Choroid plexus epithelial cell (primary cell): ENCODE measurements around the gene TRPV2.

ENCODE experiments used
- DNase-seq: peaks from one replicate; pipeline ENCODE4 v3.0.0-alpha.2; 2010; ENCODE audit warnings: low read depth
- H3K4me3 ChIP-seq: 2 replicates; pipeline ENCODE4 v1.5.1; 2011; ENCODE audit warnings: low read depth, mild to moderate bottlenecking, control low read depth, low read length, moderate library complexity
- TF ChIP-seq, protein P1 (sequence below): conservative IDR thresholded peaks from 2 replicates; pipeline ENCODE4 v1.5.1; 2011; ENCODE audit warnings: low read depth, mild to moderate bottlenecking, control low read depth, inconsistent platforms, low read length, moderate library complexity

TRPV2 gene

DNA sequence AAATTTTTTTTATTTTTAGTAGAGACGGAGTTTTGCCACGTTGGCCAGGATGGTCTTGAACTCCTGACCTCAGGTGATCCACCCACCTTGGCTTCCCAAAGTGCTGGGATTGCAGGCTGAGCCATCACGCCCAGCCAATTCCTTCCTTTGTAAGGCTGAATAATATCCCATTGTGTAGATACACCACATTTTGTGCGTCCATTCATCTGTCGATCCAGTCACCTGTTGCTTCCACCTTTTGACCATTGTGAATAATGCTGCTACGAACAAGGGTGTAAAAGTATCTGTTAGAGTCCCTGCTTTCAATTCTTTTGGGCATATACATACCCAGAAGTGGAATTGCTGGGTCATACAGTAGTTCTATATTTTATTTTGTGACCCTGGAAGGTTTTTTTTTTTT lies 15.3 kb downstream of the TRPV2 start:
- no peak for DNase-seq
- H3K4me3 ChIP-seq: no peak overlapping the region
- TF ChIP-seq, protein P1, sequence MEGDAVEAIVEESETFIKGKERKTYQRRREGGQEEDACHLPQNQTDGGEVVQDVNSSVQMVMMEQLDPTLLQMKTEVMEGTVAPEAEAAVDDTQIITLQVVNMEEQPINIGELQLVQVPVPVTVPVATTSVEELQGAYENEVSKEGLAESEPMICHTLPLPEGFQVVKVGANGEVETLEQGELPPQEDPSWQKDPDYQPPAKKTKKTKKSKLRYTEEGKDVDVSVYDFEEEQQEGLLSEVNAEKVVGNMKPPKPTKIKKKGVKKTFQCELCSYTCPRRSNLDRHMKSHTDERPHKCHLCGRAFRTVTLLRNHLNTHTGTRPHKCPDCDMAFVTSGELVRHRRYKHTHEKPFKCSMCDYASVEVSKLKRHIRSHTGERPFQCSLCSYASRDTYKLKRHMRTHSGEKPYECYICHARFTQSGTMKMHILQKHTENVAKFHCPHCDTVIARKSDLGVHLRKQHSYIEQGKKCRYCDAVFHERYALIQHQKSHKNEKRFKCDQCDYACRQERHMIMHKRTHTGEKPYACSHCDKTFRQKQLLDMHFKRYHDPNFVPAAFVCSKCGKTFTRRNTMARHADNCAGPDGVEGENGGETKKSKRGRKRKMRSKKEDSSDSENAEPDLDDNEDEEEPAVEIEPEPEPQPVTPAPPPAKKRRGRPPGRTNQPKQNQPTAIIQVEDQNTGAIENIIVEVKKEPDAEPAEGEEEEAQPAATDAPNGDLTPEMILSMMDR: no peak

DNA sequence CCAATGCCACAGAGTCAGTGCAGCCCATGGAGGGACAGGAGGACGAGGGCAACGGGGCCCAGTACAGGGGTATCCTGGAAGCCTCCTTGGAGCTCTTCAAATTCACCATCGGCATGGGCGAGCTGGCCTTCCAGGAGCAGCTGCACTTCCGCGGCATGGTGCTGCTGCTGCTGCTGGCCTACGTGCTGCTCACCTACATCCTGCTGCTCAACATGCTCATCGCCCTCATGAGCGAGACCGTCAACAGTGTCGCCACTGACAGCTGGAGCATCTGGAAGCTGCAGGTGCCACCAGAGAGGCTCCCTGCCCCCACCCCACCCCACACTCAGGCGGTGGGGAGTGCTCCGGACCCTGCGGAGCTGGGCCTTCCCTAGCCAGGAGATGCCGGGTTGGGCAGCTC lies 16.6 kb downstream of the TRPV2 start:
- no peak overlapping the region for H3K4me3 ChIP-seq
- DNase-seq: no peak
- TF ChIP-seq, protein P1: no peak

DNA sequence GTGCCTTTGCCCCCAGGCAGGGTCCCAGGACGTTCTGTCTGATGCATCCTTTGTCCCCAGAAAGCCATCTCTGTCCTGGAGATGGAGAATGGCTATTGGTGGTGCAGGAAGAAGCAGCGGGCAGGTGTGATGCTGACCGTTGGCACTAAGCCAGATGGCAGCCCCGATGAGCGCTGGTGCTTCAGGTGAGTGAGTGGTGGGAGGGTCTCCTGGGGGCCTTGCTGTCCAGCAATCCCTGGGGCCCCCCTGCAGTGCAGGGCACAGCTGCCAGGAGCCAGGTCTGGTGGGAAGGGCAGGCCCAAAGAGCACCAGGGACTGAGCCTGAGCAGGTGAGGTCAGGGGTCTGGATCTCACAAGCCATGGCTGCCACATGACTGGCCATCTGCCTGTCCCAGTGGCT lies 18.1 kb downstream of the TRPV2 start:
- no peak for DNase-seq

DNA sequence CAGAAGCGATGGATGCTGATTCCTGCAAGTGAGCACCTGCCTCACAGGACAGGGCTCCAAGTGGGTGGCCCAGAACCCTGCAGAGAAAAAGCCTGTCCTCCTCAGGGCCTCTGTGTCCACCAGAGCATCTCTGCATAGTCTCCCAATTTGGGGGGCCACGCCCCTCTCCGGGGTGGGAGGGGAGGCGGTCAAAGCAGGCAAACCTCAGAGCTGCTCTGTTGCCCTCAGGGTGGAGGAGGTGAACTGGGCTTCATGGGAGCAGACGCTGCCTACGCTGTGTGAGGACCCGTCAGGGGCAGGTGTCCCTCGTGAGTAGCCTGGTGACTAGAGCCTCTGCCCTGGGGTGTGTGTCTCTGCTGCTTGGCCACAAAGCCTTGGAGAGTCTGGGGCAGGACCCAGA lies 19.3 kb downstream of the TRPV2 start:
- H3K4me3 ChIP-seq: no peak overlapping the region
- TF ChIP-seq, protein P1: no peak
- DNase-seq: no peak

More for the DNA sequence above, 18.1 kb downstream of the TRPV2 start:
- no peak overlapping the region for H3K4me3 ChIP-seq
- TF ChIP-seq, protein P1: no peak

DNA sequence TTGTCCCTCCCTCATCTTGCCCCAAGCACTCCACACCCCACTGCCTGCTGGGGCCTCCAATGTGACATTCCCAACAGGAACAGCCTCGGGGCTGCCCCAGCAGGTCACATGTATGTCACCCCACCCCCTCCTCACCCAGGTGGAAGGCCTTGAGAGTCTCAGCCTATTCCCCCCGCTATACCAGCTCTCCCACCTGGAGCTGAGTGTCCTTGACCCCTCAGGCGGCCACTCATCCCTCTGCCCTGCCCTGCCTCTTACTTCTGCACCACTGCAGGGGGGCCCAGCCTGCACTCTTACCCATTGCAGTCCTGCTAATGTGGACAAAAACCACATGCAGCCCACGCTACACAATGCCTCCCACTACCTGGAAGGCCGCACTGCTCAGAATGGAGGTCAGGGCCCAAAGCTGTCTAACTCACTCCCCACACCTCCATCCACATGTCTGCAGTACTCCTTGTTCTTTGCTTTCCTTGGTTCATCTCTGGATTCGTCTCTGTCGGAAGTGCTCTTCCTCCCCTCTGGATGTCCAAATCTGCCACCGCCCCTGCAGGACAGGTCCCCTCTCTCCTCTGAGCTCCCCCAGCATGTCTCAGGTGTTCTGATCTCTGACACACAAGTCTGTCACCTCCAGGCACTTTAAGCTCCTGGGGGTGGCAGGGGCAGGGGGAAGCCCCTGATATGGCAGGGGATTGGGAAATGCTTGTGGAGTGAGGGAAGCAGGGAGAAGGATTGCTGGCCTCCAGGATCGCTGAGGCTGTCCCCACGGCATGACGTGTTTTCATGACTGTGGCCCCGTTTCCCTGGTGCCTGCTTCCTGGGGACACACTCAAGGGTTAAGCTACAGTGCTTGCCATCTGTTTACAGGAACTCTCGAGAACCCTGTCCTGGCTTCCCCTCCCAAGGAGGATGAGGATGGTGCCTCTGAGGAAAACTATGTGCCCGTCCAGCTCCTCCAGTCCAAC lies 20.8 kb downstream of the TRPV2 start:
- TF ChIP-seq, protein P1: no peak
- no peak for DNase-seq
- H3K4me3 ChIP-seq: no peak overlapping the region

DNA sequence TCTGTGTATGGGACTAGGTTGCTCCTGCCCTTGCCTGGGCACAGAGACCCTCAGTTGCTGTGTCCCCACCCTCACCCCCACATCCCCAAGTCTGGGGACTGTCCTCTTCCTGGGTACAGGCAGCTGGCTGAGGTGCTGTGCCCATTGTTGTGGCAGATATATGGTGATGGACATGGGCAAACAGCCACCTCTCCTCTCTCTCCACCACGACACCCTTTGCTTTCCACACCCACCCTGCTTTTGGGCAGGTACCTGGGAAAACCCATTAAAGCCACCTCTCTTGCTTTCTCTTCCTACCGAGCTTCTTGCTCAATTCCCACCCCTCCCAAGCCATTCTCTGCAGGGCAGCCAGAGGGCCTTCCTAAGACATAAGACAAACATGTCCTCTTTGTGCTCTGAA lies 21.7 kb downstream of the TRPV2 start:
- DNase-seq: no peak
- TF ChIP-seq, protein P1: no peak
- no peak overlapping the region for H3K4me3 ChIP-seq

DNA sequence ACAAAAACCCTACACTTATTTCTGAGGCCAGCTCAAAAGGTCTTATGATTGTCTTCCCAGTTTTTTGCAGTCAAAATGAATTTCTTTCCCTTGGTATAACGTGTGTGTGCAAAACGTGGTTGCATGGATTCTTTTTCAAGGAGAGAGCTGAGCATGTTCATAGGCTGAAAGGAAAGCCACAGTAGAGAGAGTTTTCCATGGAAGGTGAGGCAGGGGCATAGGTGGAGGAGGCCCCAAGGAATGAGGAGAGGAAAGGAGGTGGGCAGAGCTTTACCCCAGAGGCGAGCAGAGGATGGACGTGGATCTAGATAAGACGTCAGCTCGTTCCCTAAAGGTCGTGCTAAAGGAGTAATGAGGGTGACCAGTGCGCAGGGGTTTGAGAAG lies 22.8 kb downstream of the TRPV2 start:
- H3K4me3 ChIP-seq: peak overlapping the region; percentile 56
- TF ChIP-seq, protein P1: no peak
- no peak for DNase-seq
